Measurements from ENCODE around the gene NLE1.
"Not testable (repeated sequence)": the region's sequence is repeated elsewhere in the genome, so short reads cannot be mapped to it uniquely, and the experiment has no call there.

DNA sequence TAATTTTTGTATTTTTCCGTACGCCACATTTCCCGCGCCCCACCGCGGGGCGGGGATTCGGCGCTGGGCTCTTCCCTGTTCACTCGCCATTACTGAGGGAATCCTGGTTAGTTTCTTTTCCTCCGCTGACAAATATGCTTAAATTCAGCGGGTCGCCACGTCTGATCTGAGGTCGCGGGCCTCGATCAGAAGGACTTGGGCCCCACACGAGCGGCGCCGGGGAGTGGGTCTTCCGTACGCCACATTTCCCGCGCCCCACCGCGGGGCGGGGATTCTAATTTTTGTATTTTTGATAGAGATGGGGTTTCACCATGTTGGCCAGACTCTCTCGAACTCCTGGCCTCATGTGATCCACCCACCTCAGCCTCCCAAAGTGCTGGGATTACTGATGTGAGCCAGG lies 9.0 kb upstream of the NLE1 start:
- TF ChIP-seq, protein P1, sequence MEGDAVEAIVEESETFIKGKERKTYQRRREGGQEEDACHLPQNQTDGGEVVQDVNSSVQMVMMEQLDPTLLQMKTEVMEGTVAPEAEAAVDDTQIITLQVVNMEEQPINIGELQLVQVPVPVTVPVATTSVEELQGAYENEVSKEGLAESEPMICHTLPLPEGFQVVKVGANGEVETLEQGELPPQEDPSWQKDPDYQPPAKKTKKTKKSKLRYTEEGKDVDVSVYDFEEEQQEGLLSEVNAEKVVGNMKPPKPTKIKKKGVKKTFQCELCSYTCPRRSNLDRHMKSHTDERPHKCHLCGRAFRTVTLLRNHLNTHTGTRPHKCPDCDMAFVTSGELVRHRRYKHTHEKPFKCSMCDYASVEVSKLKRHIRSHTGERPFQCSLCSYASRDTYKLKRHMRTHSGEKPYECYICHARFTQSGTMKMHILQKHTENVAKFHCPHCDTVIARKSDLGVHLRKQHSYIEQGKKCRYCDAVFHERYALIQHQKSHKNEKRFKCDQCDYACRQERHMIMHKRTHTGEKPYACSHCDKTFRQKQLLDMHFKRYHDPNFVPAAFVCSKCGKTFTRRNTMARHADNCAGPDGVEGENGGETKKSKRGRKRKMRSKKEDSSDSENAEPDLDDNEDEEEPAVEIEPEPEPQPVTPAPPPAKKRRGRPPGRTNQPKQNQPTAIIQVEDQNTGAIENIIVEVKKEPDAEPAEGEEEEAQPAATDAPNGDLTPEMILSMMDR (IDR thresholded peaks at IDR 0.05 in 8 of 11, conservative IDR thresholded peaks at IDR 0.05 in 3 of 11): not testable (repeated sequence)
- not testable (repeated sequence) for TF ChIP-seq POLR2A, POLR2AphosphoS5 (IDR thresholded peaks at IDR 0.05)

Data from spleen (tissue), 7 donors.